GM11168 (cell line): ENCODE data around the gene CEP128.

Experiments
- in situ Hi-C: fragments of 300-500 bp; cut with MboI; formaldehyde crosslinking; loops from one replicate; pipeline ENCODE4 v1.12.0; 2022; ENCODE audit warnings: low sequenced_read_pairs; ENCODE audit not compliant: unreplicated experiment

Gene CEP128

GRCh38 chr14:80576401-80576800 is 365.1 kb downstream of the CEP128 start:
- in situ Hi-C loops: no loop called here

GRCh38 chr14:80575763-80576162 is 365.8 kb downstream of the CEP128 start:
- in situ Hi-C loops: no loop called here

GRCh38 chr14:80572666-80573065 is 368.9 kb downstream of the CEP128 start:
- in situ Hi-C loops: no loop called here

- in situ Hi-C loops: no loop called here
Measured at GRCh38 chr14:80570930-80571298, 370.6 kb downstream of the CEP128 start.

DNA sequence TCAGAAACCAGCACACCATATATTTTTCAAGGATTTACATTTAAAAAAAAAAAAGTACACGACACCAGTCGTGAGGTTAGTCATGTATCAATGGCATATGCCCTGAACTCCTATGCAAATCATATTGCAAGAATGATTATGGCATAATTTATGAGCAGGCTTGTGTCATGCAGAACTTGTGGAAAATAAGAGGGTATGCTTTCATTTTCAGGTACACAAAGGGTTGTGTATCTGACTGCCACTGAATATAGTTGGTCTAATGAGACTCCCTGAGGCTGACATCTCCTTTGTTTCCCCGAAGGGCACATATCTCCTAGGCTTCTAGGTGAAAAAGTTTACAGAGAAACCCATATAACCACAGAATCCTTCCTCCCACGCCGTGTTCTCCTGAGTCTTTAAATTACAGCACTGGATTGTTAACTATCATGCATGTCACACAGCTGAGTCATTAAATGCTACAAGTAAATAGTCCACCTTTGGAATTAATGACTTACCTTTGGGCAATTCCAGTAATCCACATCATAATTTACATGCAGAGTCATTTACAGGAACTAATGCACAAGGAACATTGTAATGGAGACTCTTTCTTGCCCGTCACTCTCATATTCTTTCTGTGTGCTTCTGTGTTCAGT is 373.5 kb downstream of the CEP128 start:
- in situ Hi-C loops: no loop called here

- in situ Hi-C loops: no loop called here
Measured at GRCh38 chr14:80565001-80565400, 376.5 kb downstream of the CEP128 start.

- in situ Hi-C loops: no loop called here
Measured at GRCh38 chr14:80564051-80564450, 377.5 kb downstream of the CEP128 start.

DNA sequence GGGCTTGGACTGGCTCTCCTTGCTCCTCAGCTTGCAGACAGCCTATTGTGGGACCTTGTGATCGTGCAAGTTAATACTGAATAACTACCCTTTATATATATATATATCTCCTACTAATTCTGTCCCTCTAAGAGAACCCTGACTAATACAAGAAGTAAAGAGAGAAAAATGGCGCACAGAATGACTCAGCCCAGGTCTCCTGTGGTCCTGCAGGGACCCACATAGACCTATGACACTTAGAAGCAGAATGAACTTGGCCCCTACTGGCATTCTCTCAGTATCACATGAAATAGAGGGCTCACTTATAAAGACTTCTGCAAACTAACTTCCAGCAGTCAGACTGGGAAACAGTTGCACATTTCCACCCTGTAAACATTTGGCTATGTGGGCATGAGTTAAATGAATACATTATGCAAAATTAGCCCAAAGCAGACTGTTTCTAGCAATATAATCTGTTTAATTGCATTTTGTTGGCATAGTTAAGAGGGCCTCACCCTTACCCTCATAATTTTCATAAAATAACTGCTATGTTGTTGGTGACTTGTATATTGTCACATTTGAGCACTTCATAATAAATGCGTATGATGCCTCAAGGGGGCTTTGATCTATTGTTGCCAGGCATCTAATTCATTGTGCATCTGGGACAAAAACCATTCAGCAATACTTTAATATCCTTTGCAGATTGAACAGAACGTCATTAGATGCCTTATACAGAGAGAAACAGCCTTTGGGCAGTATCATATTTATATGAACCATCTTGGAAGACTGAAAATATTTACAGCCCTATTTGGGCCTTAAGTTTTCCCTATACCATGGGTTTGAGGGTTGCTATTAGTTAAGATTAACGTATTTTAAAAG is 380.5 kb downstream of the CEP128 start:
- in situ Hi-C loops: no loop called here

- in situ Hi-C loops: no loop called here
Measured at GRCh38 chr14:80554139-80554538, 387.4 kb downstream of the CEP128 start.

GRCh38 chr14:80549141-80549540 is 392.4 kb downstream of the CEP128 start:
- in situ Hi-C loops: no loop called here

DNA sequence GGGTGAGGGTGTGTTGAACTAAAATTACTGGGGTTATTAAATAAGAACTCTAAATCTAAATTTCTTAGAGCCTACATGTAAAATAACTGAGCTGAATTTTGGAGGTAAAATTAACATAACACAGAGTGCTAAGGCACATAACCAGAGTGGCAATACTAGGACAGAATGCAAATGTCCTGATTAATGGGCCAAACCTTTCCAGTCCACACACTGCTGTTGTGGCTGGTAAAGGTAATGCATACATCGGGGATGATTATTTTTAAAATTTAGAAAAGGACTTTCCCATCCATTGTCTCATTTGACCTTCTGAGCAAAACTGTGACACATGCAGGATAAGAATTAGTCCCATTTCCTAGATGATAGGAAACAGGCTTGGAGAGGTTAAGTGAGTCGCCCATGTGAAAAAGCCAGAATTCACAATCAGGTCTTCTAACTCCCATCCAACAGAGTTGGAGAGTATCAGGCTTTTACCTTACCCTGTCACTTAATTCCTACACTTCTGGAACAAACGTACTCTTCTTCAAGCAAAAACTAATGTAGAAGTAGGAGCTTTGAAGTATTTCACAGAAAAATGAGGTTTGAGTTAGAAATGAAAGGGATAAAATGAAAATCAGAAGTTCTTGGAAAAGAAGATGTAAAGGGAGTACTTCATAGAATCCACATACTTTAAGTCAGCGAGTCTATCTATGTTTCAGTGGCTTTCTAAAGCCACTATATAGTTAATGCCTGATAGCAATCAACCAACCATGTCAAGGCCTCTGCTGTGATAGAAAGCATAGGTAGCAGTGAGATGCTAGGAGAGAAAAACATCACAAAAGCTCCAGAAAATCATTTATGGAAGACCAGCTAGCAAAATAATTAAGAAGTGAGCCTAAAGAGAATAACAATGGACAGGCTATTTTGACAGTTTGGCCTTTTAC is 395.3 kb downstream of the CEP128 start:
- in situ Hi-C loops: no loop called here

DNA sequence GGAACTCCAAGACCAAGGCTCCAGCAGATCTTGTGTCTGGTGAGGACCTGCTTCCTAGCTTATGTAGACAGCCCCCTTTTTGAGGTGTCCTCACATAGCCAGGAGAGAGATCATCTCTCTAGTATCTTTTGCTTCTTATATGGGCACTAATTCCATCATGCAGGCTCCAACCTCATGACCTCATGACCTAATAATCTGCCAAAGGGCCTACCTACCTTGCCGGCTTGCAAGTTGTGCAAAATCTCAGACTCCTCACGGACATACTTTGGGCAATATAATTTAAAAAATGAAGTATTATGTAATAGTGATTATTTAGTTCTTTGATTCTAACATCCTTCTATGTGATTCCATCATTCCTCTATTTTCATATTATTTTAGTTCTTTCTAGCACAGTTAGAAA is 397.2 kb downstream of the CEP128 start:
- in situ Hi-C loops: no loop called here

- in situ Hi-C loops: no loop called here
Measured at GRCh38 chr14:80543211-80543610, 398.3 kb downstream of the CEP128 start.

DNA sequence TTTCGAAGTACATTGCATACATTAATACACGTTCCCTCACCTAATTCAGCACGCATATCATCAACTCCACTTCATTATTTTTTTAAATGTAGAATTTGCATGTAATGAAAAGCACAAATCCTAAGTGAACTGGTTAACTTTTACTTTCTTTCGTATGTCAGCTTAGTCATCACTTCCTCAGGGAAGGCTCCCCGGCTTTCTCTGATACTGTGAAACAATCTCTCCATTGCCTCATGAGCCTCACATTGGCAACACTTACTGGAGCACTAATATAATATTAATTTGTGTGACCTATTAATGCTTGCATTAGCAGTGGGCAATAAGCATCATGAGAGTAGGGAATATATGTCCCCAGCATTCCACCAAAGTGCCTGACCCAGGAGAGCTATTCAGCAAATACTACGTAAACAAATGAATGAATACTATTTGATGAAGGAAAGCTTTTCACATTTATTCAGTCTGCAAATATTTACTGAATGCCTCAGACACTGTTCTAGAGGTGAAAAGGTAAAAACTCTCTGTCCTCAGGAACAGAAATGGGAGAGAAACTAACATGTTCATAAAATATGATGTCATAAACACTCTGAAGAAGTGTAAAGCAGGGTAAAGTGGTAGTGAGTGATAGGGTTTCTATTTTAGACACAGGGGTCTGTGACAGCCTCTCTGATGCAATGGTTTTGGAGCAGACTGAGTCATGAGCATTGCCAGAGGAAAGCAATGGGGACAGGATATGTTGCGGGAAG is 402.7 kb downstream of the CEP128 start:
- in situ Hi-C loops: no loop called here

- in situ Hi-C loops: no loop called here
Measured at GRCh38 chr14:80537626-80538025, 403.9 kb downstream of the CEP128 start.

DNA sequence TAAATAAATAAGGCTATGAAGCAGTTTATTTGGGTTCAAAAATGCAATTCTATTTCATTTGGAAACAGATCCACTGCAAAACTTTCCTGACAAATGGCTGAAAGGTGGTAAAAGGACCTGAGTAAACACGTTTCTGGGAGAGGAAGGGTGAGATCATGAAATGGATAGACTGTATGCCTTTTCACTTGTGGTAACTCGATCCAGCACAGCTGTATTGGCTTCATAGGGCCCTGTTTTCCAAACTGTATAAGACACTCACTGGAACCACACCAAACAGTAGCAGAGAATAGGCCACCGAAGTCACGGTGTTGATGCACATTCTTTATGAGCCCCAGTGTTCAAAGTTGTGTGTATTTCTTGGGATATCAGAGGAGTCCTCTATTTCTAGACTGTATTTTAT is 405.1 kb downstream of the CEP128 start:
- in situ Hi-C loops: no loop called here

- in situ Hi-C loops: no loop called here
Measured at GRCh38 chr14:80535171-80535570, 406.4 kb downstream of the CEP128 start.

DNA sequence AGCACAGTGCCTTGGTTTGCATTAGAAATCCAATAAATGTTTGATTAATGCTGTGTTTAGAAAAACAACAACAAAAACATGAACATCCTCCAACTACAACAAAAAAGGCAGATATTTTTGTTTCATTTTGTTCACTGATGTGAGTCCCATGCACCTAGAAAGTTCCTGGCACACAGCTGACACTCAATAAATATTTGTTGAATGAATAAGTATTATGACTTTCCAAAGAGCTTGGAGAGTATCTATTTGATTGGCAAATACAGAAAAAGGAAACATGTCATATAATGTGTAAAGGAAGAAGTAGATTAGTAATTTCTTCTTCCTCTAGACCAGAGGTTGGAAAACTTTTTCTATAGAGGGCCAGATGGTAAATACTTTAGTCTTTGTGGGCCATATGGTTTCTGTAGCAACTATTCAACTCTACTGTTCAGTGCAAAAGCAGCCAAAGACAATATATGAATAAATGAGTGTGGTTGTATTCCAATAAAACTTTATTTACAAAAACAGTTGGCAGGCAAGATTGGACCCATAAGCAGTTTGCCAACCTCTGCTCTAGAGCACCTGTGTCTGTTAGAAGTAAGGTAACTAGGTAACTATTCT is 417.9 kb downstream of the CEP128 start:
- in situ Hi-C loops: no loop called here

DNA sequence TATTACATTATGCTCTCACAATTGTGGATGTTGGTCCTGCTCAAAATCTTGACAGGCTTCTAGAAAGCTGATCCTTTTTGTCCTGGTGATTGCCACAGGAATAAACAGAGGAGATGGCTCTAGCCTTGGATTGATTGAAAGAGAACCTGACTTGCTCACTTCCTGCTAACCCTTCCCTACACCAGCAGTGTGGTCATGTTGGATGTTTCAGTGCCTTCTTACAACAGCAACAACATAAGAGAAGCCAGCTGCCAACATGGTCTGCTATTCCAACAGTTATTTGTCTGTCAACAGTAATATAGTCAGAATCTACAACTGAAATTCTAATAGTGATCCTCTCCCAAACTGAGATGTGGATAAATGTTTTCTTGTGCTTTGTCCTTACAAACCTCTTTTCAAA is 418.6 kb downstream of the CEP128 start:
- in situ Hi-C loops: no loop called here

GRCh38 chr14:80522411-80522810 is 419.1 kb downstream of the CEP128 start:
- in situ Hi-C loops: no loop called here
